Astrocyte (in vitro differentiated cells and primary cell): ENCODE results near the gene ENPP3. TPM values are rescaled to one million over a fixed set of nuclear protein-coding genes. Genes with fewer than 3 reads are reported as not detected.

Experiments
- DNase-seq: peaks from one replicate; pipeline ENCODE4 v3.0.0-alpha.2; 2010; ENCODE audit warnings: low read depth
- FAIRE-seq: peaks from 2 replicates; lab custom pipeline; 2011; peaks lifted over from hg19 to GRCh38; lab: Jason Lieb, UNC
- H2AFZ ChIP-seq: 2 replicates; pipeline ENCODE4 v1.6.0; 2012; ENCODE audit warnings: low read depth, low read length, inconsistent platforms
- H3K27ac ChIP-seq: 2 replicates; pipeline ENCODE4 v1.5.1; 2011; ENCODE audit warnings: low read depth, low read length, inconsistent platforms
- H3K27me3 ChIP-seq: 2 replicates; pipeline ENCODE4 v1.6.0; 2011; ENCODE audit warnings: low read length, inconsistent platforms; ENCODE audit not compliant: insufficient read depth
- H3K36me3 ChIP-seq: 2 replicates; pipeline ENCODE4 v1.5.1; 2011; ENCODE audit warnings: low read length, inconsistent platforms; ENCODE audit not compliant: insufficient read depth
- H3K4me1 ChIP-seq: 2 replicates; pipeline ENCODE4 v1.5.1; 2011; ENCODE audit warnings: low read length, inconsistent platforms; ENCODE audit not compliant: insufficient read depth
- H3K4me2 ChIP-seq: 2 replicates; pipeline ENCODE4 v1.6.0; 2012; ENCODE audit warnings: low read length, inconsistent platforms
- H3K4me3 ChIP-seq: 2 replicates; pipeline ENCODE4 v1.5.1; 2011; ENCODE audit warnings: low read depth, mild to moderate bottlenecking, low read length, inconsistent platforms; ENCODE audit not compliant: insufficient read depth
- H3K79me2 ChIP-seq: 2 replicates; pipeline ENCODE4 v1.6.0; 2012; ENCODE audit warnings: mild to moderate bottlenecking, low read length, inconsistent platforms; ENCODE audit not compliant: insufficient read depth
- H3K9ac ChIP-seq: 2 replicates; pipeline ENCODE4 v1.6.0; 2012; ENCODE audit warnings: mild to moderate bottlenecking, low read length, inconsistent platforms
- H3K9me3 ChIP-seq: 2 replicates; pipeline ENCODE4 v1.5.1; 2012; ENCODE audit warnings: low read depth, mild to moderate bottlenecking, low read length, inconsistent platforms; ENCODE audit not compliant: insufficient read depth
- H4K20me1 ChIP-seq: 2 replicates; pipeline ENCODE4 v1.6.0; 2012; ENCODE audit warnings: low read length, inconsistent platforms; ENCODE audit not compliant: insufficient read depth
- H3K27ac Mint-ChIP-seq: one replicate; pipeline ENCODE4 v1.8.0; 2021; ENCODE audit warnings: mild to moderate bottlenecking, mixed read lengths; ENCODE audit not compliant: unreplicated experiment
- H3K27me3 Mint-ChIP-seq: one replicate; pipeline ENCODE4 v1.8.0; 2021; ENCODE audit warnings: low read depth, mixed read lengths; ENCODE audit not compliant: unreplicated experiment
- H3K36me3 Mint-ChIP-seq: one replicate; pipeline ENCODE4 v1.8.0; 2021; ENCODE audit warnings: low read depth, mixed read lengths; ENCODE audit not compliant: unreplicated experiment
- H3K4me1 Mint-ChIP-seq: one replicate; pipeline ENCODE4 v1.8.0; 2021; ENCODE audit warnings: low read depth, mixed read lengths; ENCODE audit not compliant: unreplicated experiment
- H3K4me3 Mint-ChIP-seq: one replicate; pipeline ENCODE4 v1.8.0; 2021; ENCODE audit warnings: mild to moderate bottlenecking, moderate library complexity, mixed read lengths; ENCODE audit not compliant: unreplicated experiment
- H3K9me3 Mint-ChIP-seq: one replicate; pipeline ENCODE4 v1.8.0; 2021; ENCODE audit warnings: mild to moderate bottlenecking, mixed read lengths; ENCODE audit not compliant: unreplicated experiment
- CTCF ChIP-seq: IDR thresholded peaks from 2 replicates; pipeline ENCODE4 v1.5.1; 2011; ENCODE audit warnings: low read depth, mild to moderate bottlenecking, inconsistent platforms, low read length, moderate library complexity; ENCODE audit not compliant: insufficient read depth
- EZH2 ChIP-seq: IDR thresholded peaks from 2 replicates; pipeline ENCODE4 v1.6.1; 2012; ENCODE audit warnings: mild to moderate bottlenecking, low read length, inconsistent platforms; ENCODE audit not compliant: insufficient read depth
- total RNA-seq: library from RNA; stranded (reverse); gene quantifications from 2 replicates; pipeline ENCODE4 v1.2.1, GENCODE V29; 2021

ENPP3 gene
- total RNA-seq, 1 donor from 2014 or later, result not detected

- Mint-ChIP-seq H3K27me3 (no peaks in the 10 kb centered on the region), H3K9me3 (no peaks in the 10 kb centered on the region), H3K36me3 (no peaks in the 10 kb centered on the region), H3K4me3 (no peak overlapping the region), H3K4me1 (no peaks in the 10 kb centered on the region), H3K27ac (no peak overlapping the region)
- Histone ChIP-seq H3K36me3 (no peaks in the 10 kb centered on the region), H2AFZ (no peak overlapping the region), H3K9me3 (no peaks in the 10 kb centered on the region), H3K4me1 (peaks cover 3% of the 10 kb centered on the region), H4K20me1 (no peaks in the 10 kb centered on the region), H3K4me3 (no peak overlapping the region), H3K27me3 (no peaks in the 10 kb centered on the region), H3K79me2 (no peaks in the 10 kb centered on the region), H3K27ac (no peak overlapping the region), H3K9ac (no peak overlapping the region), H3K4me2 (no peak overlapping the region)
- TF ChIP-seq EZH2 (no peak), CTCF (no peak)
- FAIRE-seq (no peak), DNase-seq (no peak)
These were observed 107.6 kb downstream of the ENPP3 start for GRCh38 chr6:131744432-131745287.

GRCh38 chr6:131745476-131745875 is 108.4 kb downstream of the ENPP3 start:
- no peaks in the 10 kb centered on the region for H3K27me3 ChIP-seq
- H3K4me3 Mint-ChIP-seq, result no peak overlapping the region
- no peaks in the 10 kb centered on the region for H3K36me3 Mint-ChIP-seq
- H3K79me2 ChIP-seq, result no peaks in the 10 kb centered on the region
- FAIRE-seq (no peak), DNase-seq (no peak)
- no peaks in the 10 kb centered on the region for H3K27me3 Mint-ChIP-seq
- no peaks in the 10 kb centered on the region for H3K9me3 Mint-ChIP-seq
- H3K4me3 ChIP-seq, result no peak overlapping the region
- no peak overlapping the region for H3K4me2 ChIP-seq
- no peak overlapping the region for H3K9ac ChIP-seq
- H4K20me1 ChIP-seq, result no peaks in the 10 kb centered on the region
- H3K27ac Mint-ChIP-seq, result no peak overlapping the region
- H2AFZ ChIP-seq, result no peak overlapping the region
- no peaks in the 10 kb centered on the region for H3K4me1 ChIP-seq
- H3K36me3 ChIP-seq, result no peaks in the 10 kb centered on the region
- TF ChIP-seq EZH2, result no peak
- TF ChIP-seq CTCF, result no peak
- no peaks in the 10 kb centered on the region for H3K9me3 ChIP-seq
- H3K4me1 Mint-ChIP-seq, result no peaks in the 10 kb centered on the region
- H3K27ac ChIP-seq, result no peak overlapping the region

GRCh38 chr6:131747821-131748353 is 110.8 kb downstream of the ENPP3 start:
- Histone ChIP-seq H3K9ac (no peak overlapping the region), H3K27me3 (no peaks in the 10 kb centered on the region), H3K4me3 (no peak overlapping the region), H2AFZ (no peak overlapping the region), H3K9me3 (no peaks in the 10 kb centered on the region), H3K27ac (no peak overlapping the region), H3K4me2 (no peak overlapping the region), H3K79me2 (no peaks in the 10 kb centered on the region), H3K4me1 (no peaks in the 10 kb centered on the region), H4K20me1 (no peaks in the 10 kb centered on the region), H3K36me3 (no peaks in the 10 kb centered on the region)
- FAIRE-seq (no peak), DNase-seq (no peak)
- no peak for TF ChIP-seq CTCF
- TF ChIP-seq EZH2, result no peak
- H3K9me3 Mint-ChIP-seq, result no peaks in the 10 kb centered on the region
- H3K27ac Mint-ChIP-seq, result no peak overlapping the region
- no peaks in the 10 kb centered on the region for H3K36me3 Mint-ChIP-seq
- H3K27me3 Mint-ChIP-seq, result no peaks in the 10 kb centered on the region
- no peak overlapping the region for H3K4me3 Mint-ChIP-seq
- H3K4me1 Mint-ChIP-seq, result no peaks in the 10 kb centered on the region
